COLO668 (cell line): ENCODE results near the gene SIGLECL1.
"Not testable (repeated sequence)": the region's sequence is repeated elsewhere in the genome, so short reads cannot be mapped to it uniquely, and the experiment has no call there.

Source experiments
- DNase-seq: peaks from one replicate; lab custom pipeline; 2025; ENCODE audit not compliant: unreplicated experiment; lab: John Stamatoyannopoulos, UW

The SIGLECL1 gene

DNA sequence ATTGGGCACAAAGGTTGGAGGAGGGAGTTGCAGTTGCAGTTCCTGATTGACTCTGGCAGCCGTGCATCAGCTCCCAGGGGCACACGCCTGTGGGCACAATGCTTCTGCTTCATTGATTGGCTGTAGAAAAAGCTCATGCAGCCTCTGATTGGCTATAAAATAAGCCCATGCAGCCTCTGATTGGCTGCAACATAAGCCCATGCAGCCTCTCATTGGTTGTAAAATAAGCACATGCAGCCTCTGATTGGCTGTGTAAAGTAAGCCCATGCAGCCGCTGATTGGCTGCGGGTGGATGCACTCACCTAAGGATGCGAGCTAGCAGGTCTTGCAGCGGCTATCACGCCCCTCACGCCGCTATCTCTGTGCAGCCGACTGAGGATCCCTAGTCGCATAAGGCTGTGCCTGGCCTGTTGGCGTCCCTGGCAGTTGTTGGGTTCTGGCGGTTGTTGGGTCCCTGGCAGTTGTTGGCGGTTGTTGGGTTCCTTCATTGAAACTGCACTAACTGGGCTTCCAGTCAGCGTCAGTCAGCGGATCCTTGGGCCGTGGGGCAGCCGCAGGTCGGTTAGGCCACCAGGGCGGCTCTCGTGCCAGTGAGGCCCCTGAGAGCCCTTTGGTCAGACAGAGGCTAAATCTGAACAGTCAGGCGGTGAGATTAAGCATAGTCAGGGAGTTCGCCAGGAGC is at the start of gene SIGLECL1:
Gene SIGLECL1, plus strand, starts transcription at position 295 of the 682 bp plus-strand sequence. CDS start 12,993 bp downstream, outside the sequence.
- no peak for DNase-seq

- no peak for DNase-seq
These were observed 49.2 kb upstream of the SIGLECL1 start for GRCh38 chr19:51201712-51202111.

GRCh38 chr19:51203916-51204315 is 47.0 kb upstream of the SIGLECL1 start:
- no peak for DNase-seq

DNA sequence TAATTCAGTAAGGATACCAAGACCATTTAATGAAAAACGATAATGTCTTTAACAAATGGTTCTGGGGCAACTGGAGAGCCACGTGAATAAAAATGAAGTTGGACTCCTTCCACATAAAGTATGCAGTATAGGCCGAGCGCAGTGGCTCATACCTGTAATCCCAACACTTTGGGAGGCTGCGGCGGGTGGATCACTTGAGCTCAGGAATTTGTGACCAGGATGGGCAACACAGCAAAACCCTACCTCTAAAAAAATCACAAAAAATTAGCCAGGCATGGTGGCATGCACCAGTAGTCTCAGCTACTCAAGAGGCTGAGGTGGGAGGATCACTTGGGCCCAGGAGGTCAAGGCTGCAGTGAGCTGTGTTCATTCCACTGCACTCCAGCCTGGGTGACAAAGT is 46.6 kb upstream of the SIGLECL1 start:
- DNase-seq, result no peak

- DNase-seq, result no peak
These were observed 43.1 kb upstream of the SIGLECL1 start for GRCh38 chr19:51207747-51208146.

DNA sequence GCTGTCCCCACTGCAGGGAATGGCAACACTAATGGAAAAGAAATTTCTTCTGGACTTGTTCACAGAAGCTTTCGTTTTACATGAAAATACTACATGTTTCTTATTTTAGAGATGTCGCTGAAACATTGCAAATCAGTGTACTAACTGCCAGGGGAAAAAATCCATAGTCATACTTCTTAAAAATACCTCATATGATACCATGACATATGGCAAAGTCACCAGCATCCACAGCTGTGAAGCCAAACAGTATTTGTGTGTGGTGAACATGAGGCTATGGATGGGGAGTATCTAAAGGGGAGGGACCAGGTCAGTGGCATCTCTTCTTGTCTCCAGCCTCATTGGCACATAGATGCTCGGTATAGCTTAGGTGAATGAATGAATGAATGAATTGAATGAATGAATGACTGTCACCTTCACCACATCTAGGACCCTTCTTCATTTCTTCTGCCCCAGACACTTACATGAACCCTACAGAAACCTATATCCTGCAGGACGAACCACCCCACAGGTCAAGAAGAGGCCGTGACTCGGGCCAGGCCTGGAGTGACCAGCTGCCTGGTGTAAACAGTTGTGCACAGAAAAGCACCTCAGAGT is 40.6 kb upstream of the SIGLECL1 start:
- DNase-seq, result no peak

DNA sequence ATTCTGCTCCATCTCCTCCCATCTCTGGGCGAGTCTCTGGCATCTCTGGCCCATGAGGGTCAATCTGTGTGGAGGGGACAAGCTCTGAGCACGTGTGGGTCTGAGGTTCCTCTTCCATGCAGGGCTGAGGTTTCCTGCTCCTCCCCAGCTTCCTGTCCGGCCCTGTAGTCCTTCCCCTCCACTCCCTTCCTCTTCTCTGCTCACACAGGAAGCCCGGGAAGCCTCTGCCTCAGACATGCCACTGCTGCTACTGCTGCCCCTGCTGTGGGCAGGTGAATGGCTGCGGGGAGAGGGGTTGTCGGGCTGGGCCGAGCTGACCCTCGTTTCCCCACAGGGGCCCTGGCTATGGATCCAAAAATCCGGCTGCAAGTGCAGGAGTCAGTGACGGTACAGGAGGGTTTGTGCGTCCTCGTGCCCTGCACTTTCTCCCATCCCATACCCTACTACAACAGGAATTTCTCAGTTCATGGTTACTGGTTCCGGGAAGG is 40.0 kb upstream of the SIGLECL1 start:
- DNase-seq, result not testable (repeated sequence)

DNA sequence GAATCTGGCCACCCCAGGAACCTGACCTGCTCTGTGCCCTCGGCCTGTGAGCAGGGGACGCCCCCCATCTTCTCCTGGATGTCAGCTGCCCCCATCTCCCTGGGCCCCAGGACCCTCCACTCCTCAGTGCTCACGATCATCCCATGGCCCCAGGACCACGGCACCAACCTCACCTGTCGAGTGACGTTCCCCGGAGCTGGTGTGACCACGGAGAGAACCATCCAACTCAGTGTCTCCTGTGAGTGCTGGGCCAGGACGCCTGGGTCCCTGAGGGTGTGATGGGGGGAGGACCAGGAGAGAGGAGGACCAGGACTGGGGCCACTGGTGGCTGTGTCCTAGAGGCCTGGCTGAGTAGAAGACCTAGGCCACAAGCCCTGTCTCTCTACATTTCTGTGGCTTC is 39.0 kb upstream of the SIGLECL1 start:
- DNase-seq, result no peak

- no peak for DNase-seq
These were observed 31.6 kb upstream of the SIGLECL1 start for GRCh38 chr19:51219307-51219706.

DNA sequence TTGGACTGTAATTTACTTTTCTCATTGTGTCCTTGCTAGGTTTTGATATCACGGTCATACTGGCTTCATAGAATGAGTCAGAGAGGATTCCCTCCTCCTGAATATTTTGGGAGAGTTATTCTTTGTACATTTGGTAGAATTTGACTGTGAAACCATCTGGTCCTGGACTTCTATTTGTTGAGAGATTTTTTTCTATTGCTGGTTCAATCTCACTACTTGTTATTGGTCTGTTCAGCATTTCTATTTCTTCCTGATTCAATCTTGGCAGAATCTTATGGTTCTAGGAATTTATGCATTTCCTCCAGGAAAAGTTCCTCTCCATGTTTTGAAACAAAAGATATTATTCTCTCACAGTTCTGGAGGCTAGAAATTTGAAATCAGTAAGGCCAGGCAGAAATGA is 30.9 kb upstream of the SIGLECL1 start:
- no peak for DNase-seq

GRCh38 chr19:51220996-51221395 is 29.9 kb upstream of the SIGLECL1 start:
- no peak for DNase-seq

DNA sequence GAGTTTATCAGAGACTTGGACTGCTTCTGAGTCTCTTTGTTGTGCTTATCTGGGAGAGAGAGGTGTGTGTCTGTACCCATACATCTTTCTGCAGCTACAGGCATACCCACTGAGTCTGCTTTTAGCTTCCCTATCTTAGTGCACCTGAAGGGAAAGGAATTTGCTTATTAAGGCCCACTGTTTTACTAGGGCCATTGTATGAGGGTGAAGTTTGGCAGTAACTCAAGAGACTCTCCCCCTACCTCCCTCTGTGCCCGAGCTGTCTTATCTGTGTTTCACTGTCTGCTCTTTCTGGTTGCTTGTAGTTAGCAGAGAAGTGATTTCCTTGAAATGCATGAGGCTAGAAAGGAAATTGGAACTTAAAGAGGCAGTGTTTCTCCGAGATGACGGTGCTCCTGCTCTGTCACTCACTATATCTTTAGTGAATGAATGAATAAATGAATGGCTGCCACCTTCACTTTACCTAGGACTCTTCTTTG is 26.7 kb upstream of the SIGLECL1 start:
- DNase-seq, result no peak

- not testable (repeated sequence) for DNase-seq
These were observed 25.9 kb upstream of the SIGLECL1 start, which contains the start of gene CD33 for GRCh38 chr19:51224898-51225393. TSS of gene CD33 (plus strand) at chr19:51225080. CDS start at chr19:51225119, 39 bp downstream.

DNA sequence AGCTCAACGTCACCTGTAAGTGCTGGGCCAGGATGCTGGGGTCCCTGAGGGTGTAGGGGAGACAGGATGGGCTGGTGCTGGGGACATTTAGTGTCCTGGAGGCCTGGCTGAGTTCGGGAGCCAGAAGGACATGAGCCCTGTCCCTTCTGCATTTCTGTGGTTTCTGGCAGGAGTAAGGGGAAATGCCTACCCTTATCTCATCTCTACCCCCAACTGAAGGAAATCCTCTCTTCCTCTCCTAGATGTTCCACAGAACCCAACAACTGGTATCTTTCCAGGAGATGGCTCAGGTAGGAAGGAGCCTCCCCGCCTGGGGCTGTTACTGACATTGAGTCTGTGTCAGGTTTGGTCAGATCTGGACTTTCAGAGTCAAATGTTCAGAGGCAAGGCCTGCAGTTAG is 24.8 kb upstream of the SIGLECL1 start:
- DNase-seq, result no peak

- DNase-seq, result no peak
These were observed 23.6 kb upstream of the SIGLECL1 start for GRCh38 chr19:51227326-51227725.

GRCh38 chr19:51227966-51228365 is 22.9 kb upstream of the SIGLECL1 start:
- no peak for DNase-seq

GRCh38 chr19:51240866-51241265 is 10.0 kb upstream of the SIGLECL1 start:
- no peak for DNase-seq

DNA sequence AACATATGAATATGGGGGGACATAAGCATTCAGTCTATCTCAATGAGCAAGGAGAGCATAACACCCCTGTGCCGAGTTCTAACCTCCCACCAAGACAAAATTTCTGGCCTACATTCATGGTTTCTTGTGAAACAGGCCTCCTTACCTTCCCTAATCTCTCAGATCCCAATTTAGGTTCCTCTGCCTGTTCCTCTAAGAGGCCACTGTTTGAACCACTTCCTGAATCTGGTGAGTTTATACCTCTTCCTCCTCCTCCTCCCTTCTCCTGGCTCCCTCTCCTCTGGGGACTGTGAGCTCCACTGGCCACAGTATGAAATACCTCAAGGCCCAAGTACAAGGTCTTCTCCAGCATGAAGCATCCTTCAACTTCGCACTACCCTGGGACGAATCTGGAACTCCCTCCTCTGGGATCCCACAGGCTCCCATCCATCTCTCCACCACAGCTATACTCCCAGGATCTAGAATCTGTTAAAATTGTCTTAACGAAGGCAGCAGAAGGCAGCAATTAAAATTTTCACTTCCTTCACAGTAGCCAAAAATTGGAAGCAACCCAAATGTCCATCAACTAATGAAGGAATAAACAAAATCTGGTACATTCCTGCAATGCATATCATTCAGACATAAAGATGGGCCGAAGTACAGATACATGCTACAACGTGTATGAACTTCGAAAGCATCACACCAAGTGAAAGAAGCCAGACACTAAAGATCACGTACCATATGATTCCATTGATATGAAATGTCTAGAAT is 7.8 kb upstream of the SIGLECL1 start:
- no peak for DNase-seq

DNA sequence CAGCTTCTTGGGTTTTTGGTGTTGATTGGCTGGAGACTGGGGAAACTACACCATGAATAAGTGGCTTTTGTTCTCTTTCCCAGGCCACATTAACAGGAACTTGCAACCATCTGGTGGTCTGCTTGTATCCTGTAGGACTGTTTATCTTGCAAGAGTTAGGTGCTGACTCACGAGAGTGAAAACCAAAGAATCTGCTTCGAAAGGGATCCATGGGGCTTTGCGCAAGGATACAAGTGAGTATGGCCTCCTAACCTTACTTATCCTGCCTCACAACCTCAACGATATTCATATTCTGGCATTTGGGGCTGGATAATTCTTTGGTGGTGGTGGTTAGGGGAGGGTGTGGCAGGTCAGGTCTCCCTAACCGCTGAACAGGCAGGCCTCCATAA is 4.7 kb upstream of the SIGLECL1 start:
- DNase-seq, result no peak

DNA sequence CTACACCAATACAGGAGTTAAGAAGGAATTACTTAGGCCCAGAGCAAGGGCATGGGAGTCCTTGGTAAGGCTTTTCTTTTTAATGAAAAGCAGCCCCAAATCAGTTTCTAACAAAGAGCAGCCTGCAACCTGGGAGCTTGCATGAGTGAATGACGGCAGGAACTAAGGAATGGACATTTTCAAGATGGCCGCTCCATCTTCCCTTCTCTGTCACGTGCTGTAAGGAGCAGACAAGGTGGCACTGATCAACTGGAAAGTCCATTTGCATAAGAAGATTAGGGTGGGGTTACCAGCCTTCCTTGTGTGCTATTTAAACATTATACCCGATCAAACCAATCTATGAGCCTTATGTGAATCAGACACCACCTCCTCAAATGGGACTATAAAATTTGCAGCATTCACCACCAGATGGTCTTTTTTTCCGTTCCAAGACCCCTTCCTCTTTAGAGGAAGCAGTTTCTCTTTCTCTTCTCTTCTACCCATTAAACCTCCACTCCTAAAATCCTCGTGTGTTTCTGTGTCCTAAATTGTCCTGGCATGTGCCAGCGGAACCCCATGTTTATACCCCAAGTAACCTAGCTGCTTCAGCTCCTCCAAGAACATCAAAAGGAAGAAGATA is 2.8 kb upstream of the SIGLECL1 start:
- no peak for DNase-seq

DNA sequence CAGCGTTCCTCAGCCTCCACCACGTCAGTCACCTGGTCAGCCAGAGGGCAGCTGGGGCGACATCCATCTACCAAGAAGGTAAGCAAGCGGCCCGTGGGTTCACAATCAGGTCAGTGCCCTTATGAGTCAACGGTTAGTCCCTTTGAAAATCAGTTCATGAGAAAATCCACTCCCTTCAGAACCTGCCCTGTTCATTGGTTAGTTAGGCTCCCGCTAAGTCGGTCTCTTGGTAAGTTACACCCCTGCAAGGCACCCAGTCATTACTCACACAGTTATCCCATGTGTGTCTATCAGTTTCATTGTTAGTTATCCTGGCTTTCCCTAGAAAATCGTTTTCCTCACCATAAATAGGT is 564 bp downstream of the SIGLECL1 start:
- DNase-seq, result no peak
